OCI-LY7 (cell line): ENCODE measurements around the gene RALA. TPM values are rescaled to one million over a fixed set of nuclear protein-coding genes. Genes with fewer than 3 reads are reported as not detected.

Experiments
- BruUV-seq: library from RNA; stranded (reverse); fragments of 400-500 nt; replicated peaks from 2 replicates; lab custom pipeline; 2021; lab: Mats Ljungman, UMichigan
- CTCF ChIA-PET: fragments of 300-600 bp; sonication (Branson Sonifier 250); formaldehyde crosslinking; loops from one replicate; lab custom pipeline; 2022; ENCODE audit warnings: antibody characterized with exemption; ENCODE audit not compliant: unreplicated experiment; lab: Charles Lee
- POLR2A ChIA-PET: fragments of 300-600 bp; sonication (Branson Sonifier 250); formaldehyde crosslinking; loops from one replicate; lab custom pipeline; 2022; ENCODE audit warnings: antibody characterized with exemption; lab: Charles Lee
- DNase-seq: peaks from one replicate; pipeline ENCODE4 v3.0.0-alpha.2; 2015; ENCODE audit warnings: low spot score
- H2AFZ ChIP-seq: fragments of 200-600 bp; sonication (generic), shearing (Covaris generic); 2 replicates; pipeline ENCODE4 v1.6.1; 2014; ENCODE audit warnings: mild to moderate bottlenecking, antibody characterized with exemption, low read length, moderate library complexity
- H3K27ac ChIP-seq: fragments of 200-600 bp; sonication (generic); 2 replicates; pipeline ENCODE4 v1.5.1; 2014; ENCODE audit warnings: mixed run types, low read depth, mild to moderate bottlenecking, moderate library complexity, low read length, inconsistent platforms; ENCODE audit not compliant: poor library complexity, severe bottlenecking
- H3K36me3 ChIP-seq: fragments of 200-600 bp; sonication (generic); 2 replicates; pipeline ENCODE4 v1.6.1; 2014; ENCODE audit warnings: mild to moderate bottlenecking, antibody characterized with exemption, low read length, moderate library complexity, mixed read lengths; ENCODE audit not compliant: insufficient read depth
- H3K4me1 ChIP-seq: fragments of 200-600 bp; sonication (generic); 2 replicates; pipeline ENCODE4 v1.5.1; 2014; ENCODE audit warnings: mild to moderate bottlenecking, low read length; ENCODE audit not compliant: insufficient read depth, poor library complexity, severe bottlenecking
- H3K4me2 ChIP-seq: fragments of 200-600 bp; sonication (generic); 2 replicates; pipeline ENCODE4 v1.6.1; 2014; ENCODE audit warnings: mild to moderate bottlenecking, low read length
- H3K4me3 ChIP-seq: fragments of 200-600 bp; sonication (generic); 2 replicates; pipeline ENCODE4 v1.5.1; 2014; ENCODE audit warnings: mild to moderate bottlenecking, low read depth, low read length; ENCODE audit not compliant: poor library complexity, severe bottlenecking
- H3K79me2 ChIP-seq: fragments of 200-600 bp; sonication (generic); 2 replicates; pipeline ENCODE4 v1.6.1; 2016; ENCODE audit warnings: low read depth, mild to moderate bottlenecking, low read length, moderate library complexity, mixed read lengths; ENCODE audit not compliant: insufficient read depth
- H3K9me2 ChIP-seq: fragments of 200-600 bp; sonication (generic); 2 replicates; pipeline ENCODE4 v1.6.1; 2016; ENCODE audit warnings: mild to moderate bottlenecking, low read length, mixed read lengths; ENCODE audit not compliant: insufficient read depth
- H3K9me3 ChIP-seq: fragments of 200-600 bp; sonication (generic); 2 replicates; pipeline ENCODE4 v1.6.1; 2014; ENCODE audit warnings: mild to moderate bottlenecking, mixed run types, low read length, mixed read lengths
- H4K20me1 ChIP-seq: fragments of 200-600 bp; sonication (generic); 2 replicates; pipeline ENCODE4 v1.6.1; 2014; ENCODE audit warnings: mild to moderate bottlenecking, antibody characterized with exemption, low read length, moderate library complexity, mixed read lengths; ENCODE audit not compliant: insufficient read depth
- EZH2phosphoT487 ChIP-seq: fragments of 200-600 bp; sonication (generic); IDR thresholded peaks from 2 replicates; pipeline ENCODE4 v1.6.1; 2018; ENCODE audit warnings: low read depth, borderline replicate concordance, mild to moderate bottlenecking, mixed run types, antibody characterized with exemption, low read length, moderate library complexity, mixed read lengths
- intact Hi-C: fragments of 100-400 bp; cut with micrococcal nuclease; formaldehyde crosslinking; loops from one replicate; pipeline ENCODE4 v1.10.0; 2022; ENCODE audit not compliant: unreplicated experiment
- total RNA-seq, 2 experiments: library from RNA; depleted of rRNA in 1 of 2; stranded (reverse); fragments of >200 nt in 1 of 2; shearing (Covaris generic) in 1 of 2; gene quantifications; 2 replicates each; pipeline ENCODE4 v1.2.3, GENCODE V29; 2014 to 2022
- TF ChIP-seq, protein P1 (sequence below): fragments of 200-600 bp; sonication (generic); conservative IDR thresholded peaks from 2 replicates; pipeline ENCODE4 v1.5.1; 2014; ENCODE audit warnings: mild to moderate bottlenecking, antibody characterized with exemption, low read length, moderate library complexity, mixed read lengths

The RALA gene
- total RNA-seq, 2 experiments from 2014 or later, result 6.4 to 31.0 TPM

DNA sequence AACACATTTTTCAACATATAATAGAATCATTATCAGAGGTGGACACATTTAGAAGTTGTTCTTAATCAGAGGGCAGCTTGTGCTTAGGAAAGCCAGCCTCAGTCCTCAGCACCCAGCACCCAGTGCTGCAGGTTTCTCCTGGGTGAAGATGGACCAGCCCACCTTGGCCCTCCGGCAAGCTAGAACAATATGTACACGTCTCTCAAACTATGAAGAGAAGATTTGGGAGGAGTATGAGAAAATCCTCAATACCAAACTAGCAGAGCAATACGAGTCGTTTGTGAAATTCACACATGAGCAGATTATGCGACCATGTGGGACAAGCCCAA is 13.5 kb upstream of the RALA start:
- H3K79me2 ChIP-seq, result no peaks in the 10 kb centered on the region
- no peak for DNase-seq
- H2AFZ ChIP-seq, result no peak overlapping the region
- H3K4me3 ChIP-seq, result no peak overlapping the region
- H3K27ac ChIP-seq, result no peak overlapping the region
- no peak for TF ChIP-seq EZH2phosphoT487
- TF ChIP-seq, protein P1, sequence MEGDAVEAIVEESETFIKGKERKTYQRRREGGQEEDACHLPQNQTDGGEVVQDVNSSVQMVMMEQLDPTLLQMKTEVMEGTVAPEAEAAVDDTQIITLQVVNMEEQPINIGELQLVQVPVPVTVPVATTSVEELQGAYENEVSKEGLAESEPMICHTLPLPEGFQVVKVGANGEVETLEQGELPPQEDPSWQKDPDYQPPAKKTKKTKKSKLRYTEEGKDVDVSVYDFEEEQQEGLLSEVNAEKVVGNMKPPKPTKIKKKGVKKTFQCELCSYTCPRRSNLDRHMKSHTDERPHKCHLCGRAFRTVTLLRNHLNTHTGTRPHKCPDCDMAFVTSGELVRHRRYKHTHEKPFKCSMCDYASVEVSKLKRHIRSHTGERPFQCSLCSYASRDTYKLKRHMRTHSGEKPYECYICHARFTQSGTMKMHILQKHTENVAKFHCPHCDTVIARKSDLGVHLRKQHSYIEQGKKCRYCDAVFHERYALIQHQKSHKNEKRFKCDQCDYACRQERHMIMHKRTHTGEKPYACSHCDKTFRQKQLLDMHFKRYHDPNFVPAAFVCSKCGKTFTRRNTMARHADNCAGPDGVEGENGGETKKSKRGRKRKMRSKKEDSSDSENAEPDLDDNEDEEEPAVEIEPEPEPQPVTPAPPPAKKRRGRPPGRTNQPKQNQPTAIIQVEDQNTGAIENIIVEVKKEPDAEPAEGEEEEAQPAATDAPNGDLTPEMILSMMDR, result no peak
- ChIA-PET POLR2A (interaction anchor here (0.5 to 0.7 kb wide), 2 partner anchors 26 to 745 kb away, joined by 3 read pairs; no protein-coding TSS in a partner anchor), CTCF (no interaction called here)
- no peak overlapping the region for H3K4me2 ChIP-seq
- no peaks in the 10 kb centered on the region for H3K9me2 ChIP-seq
- no peaks in the 10 kb centered on the region for H3K36me3 ChIP-seq
- intact Hi-C loops, result no loop called here
- BruUV-seq, result no TSS peak
- H3K9me3 ChIP-seq, result no peaks in the 10 kb centered on the region
- H3K4me1 ChIP-seq, result no peaks in the 10 kb centered on the region
- no peaks in the 10 kb centered on the region for H4K20me1 ChIP-seq

DNA sequence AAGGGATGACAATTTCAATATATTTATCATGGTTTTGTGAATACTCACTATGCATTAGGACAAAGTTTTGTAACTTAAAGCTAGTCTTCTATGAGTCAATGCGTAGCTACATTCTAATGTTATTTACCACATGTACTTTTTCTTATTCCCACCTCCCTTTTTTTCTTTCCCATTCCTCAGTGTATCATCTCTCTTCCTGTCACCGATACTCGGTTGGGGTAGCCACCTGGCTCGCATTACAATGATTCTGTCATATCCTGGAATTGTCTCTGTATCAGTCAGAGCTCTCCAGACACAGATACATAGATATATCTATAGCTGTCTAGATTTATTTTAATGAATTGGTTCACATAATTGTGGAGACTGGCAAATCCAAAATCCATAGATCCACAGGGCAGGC is 9.8 kb upstream of the RALA start:
- no peaks in the 10 kb centered on the region for H3K36me3 ChIP-seq
- BruUV-seq, result no TSS peak

DNA sequence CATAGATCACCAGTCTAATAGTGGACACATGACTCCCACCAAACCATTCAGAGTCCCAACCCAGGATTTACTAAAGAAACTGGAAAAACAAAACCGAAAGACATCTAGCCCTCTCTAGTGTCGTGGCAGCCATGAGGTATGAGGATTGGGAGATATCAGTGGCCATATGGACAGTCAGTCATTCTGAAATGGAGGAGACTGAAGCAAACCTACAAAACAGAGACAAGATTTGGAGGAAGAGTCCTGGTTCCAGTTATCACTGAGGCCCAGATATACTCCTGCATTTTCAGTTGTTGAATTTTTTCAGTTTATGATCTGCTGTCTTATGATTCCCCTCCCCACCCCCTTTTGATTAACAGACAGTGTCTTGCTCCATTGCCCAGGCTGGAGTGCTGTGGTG is 9.1 kb upstream of the RALA start:
- no peak for DNase-seq
- no peak overlapping the region for H3K4me3 ChIP-seq
- H3K36me3 ChIP-seq, result no peaks in the 10 kb centered on the region
- no peaks in the 10 kb centered on the region for H4K20me1 ChIP-seq
- intact Hi-C loops, result no loop called here
- ChIA-PET CTCF (no interaction called here), POLR2A (interaction anchor here (0.7 to 1.3 kb wide), 3 partner anchors 9 to 807 kb away, joined by 3 to 5 read pairs (median 4); partner anchors contain the start of gene RALA)
- no peaks in the 10 kb centered on the region for H3K9me2 ChIP-seq
- H3K4me1 ChIP-seq, result no peaks in the 10 kb centered on the region
- no TSS peak for BruUV-seq
- H3K79me2 ChIP-seq, result no peaks in the 10 kb centered on the region
- no peak for TF ChIP-seq EZH2phosphoT487
- TF ChIP-seq, protein P1, result no peak
- H3K9me3 ChIP-seq, result no peaks in the 10 kb centered on the region
- H3K4me2 ChIP-seq, result no peak overlapping the region
- no peak overlapping the region for H2AFZ ChIP-seq
- no peak overlapping the region for H3K27ac ChIP-seq

More for the DNA sequence above, 9.8 kb upstream of the RALA start:
- H3K27ac ChIP-seq, result no peak overlapping the region
- H3K4me1 ChIP-seq, result no peaks in the 10 kb centered on the region
- H3K9me3 ChIP-seq, result no peaks in the 10 kb centered on the region
- no peaks in the 10 kb centered on the region for H3K9me2 ChIP-seq
- no peak overlapping the region for H3K4me3 ChIP-seq
- ChIA-PET POLR2A (interaction anchor here (0.8 to 1.3 kb wide), 2 partner anchors 9 to 25 kb away, joined by 4 to 5 read pairs; partner anchors contain the start of gene RALA), CTCF (no interaction called here)
- no peak overlapping the region for H2AFZ ChIP-seq
- TF ChIP-seq EZH2phosphoT487, result no peak
- TF ChIP-seq, protein P1, result no peak
- H4K20me1 ChIP-seq, result no peaks in the 10 kb centered on the region
- no peak overlapping the region for H3K4me2 ChIP-seq
- no peak for DNase-seq
- no peaks in the 10 kb centered on the region for H3K79me2 ChIP-seq
- intact Hi-C loops, result no loop called here
